ENCODE data around the gene CCDC192. TPM values are rescaled to one million over a fixed set of nuclear protein-coding genes. Genes with fewer than 3 reads are reported as not detected.

Gene CCDC192
- total RNA-seq, 1 donor from 2014 or later: 0.31 TPM

- DNase-seq: peak; percentile 85
These were observed 256.1 kb downstream of the CCDC192 start for GRCh38 chr5:127959152-127959764.

- DNase-seq: no peak
These were observed 257.1 kb downstream of the CCDC192 start for GRCh38 chr5:127960270-127960691.

- DNase-seq: peak; percentile 63
These were observed 258.0 kb downstream of the CCDC192 start for GRCh38 chr5:127961006-127961762.

- no peak for DNase-seq
These were observed 258.6 kb downstream of the CCDC192 start for GRCh38 chr5:127961763-127962145.

GRCh38 chr5:127962491-127962890, 259.3 kb downstream of the CCDC192 start:
- DNase-seq: no peak

- DNase-seq: no peak
These were observed 260.0 kb downstream of the CCDC192 start for GRCh38 chr5:127963233-127963632.

- no peak for DNase-seq
These were observed 260.7 kb downstream of the CCDC192 start for GRCh38 chr5:127963931-127964330.

- no peak for DNase-seq
These were observed 264.3 kb downstream of the CCDC192 start for GRCh38 chr5:127967323-127967982.

GRCh38 chr5:127967983-127968592, 264.9 kb downstream of the CCDC192 start:
- DNase-seq: no peak

GRCh38 chr5:127969002-127969401, 265.8 kb downstream of the CCDC192 start:
- no peak for DNase-seq

- DNase-seq: no peak
These were observed 266.5 kb downstream of the CCDC192 start for GRCh38 chr5:127969651-127970050.

GRCh38 chr5:127970081-127970480, 266.9 kb downstream of the CCDC192 start:
- no peak for DNase-seq

- DNase-seq: no peak
These were observed 267.7 kb downstream of the CCDC192 start for GRCh38 chr5:127970854-127971425.

GRCh38 chr5:127975961-127976360, 272.8 kb downstream of the CCDC192 start:
- DNase-seq: no peak

- no peak for DNase-seq
These were observed 273.3 kb downstream of the CCDC192 start for GRCh38 chr5:127976525-127976924.

GRCh38 chr5:127976991-127977717, 274.0 kb downstream of the CCDC192 start:
- DNase-seq: peak; percentile 19

GRCh38 chr5:127978738-127979300, 275.6 kb downstream of the CCDC192 start:
- DNase-seq: no peak

- DNase-seq: no peak
These were observed 276.3 kb downstream of the CCDC192 start for GRCh38 chr5:127979475-127979874.

- no peak for DNase-seq
These were observed 277.7 kb downstream of the CCDC192 start for GRCh38 chr5:127980843-127981242.

- DNase-seq: no peak
These were observed 278.3 kb downstream of the CCDC192 start for GRCh38 chr5:127981498-127981897.

- no peak for DNase-seq
These were observed 282.7 kb downstream of the CCDC192 start for GRCh38 chr5:127985811-127986325.
